Activated CD4-positive, alpha-beta T cell treated with anti-CD3 and anti-CD28 coated beads, Interleukin-2, amount 50 U/mL, for 1 hour (primary cell): ENCODE results near the gene MBTD1.
"Not testable (repeated sequence)": the region's sequence is repeated elsewhere in the genome, so short reads cannot be mapped to it uniquely, and the experiment has no call there.

Source experiments
- DNase-seq: peaks from one replicate; pipeline ENCODE4 v3.0.0-alpha.2; 2020

The MBTD1 gene

GRCh38 chr17:51185763-51186332, 74.0 kb downstream of the MBTD1 start:
- no peak for DNase-seq

- no peak for DNase-seq
These were observed 75.7 kb downstream of the MBTD1 start for GRCh38 chr17:51184124-51184523.

- no peak for DNase-seq
These were observed 79.4 kb downstream of the MBTD1 start for GRCh38 chr17:51180486-51180885.

- DNase-seq: not testable (repeated sequence)
These were observed 87.8 kb downstream of the MBTD1 start for GRCh38 chr17:51172030-51172429.

- DNase-seq: no peak
These were observed 89.1 kb downstream of the MBTD1 start for GRCh38 chr17:51170736-51171135.

- no peak for DNase-seq
These were observed 90.5 kb downstream of the MBTD1 start for GRCh38 chr17:51169340-51169739.

GRCh38 chr17:51166987-51167931, 92.6 kb downstream of the MBTD1 start:
- peak; percentile 57 for DNase-seq

- peak; percentile 40 for DNase-seq
These were observed 93.5 kb downstream of the MBTD1 start, which contains the start of gene NME2 for GRCh38 chr17:51166198-51166986. TSS of gene NME2 (plus strand) at chr17:51166411. CDS start at chr17:51166831, 420 bp downstream.

GRCh38 chr17:51165680-51166197, 94.1 kb downstream of the MBTD1 start:
- DNase-seq: peak; percentile 11

GRCh38 chr17:51164911-51165679, 94.8 kb downstream of the MBTD1 start:
- no peak for DNase-seq

- no peak for DNase-seq
These were observed 98.3 kb downstream of the MBTD1 start for GRCh38 chr17:51161541-51161940.

- no peak for DNase-seq
These were observed 100.2 kb downstream of the MBTD1 start for GRCh38 chr17:51159604-51160003.

GRCh38 chr17:51155416-51155815, 104.4 kb downstream of the MBTD1 start:
- no peak for DNase-seq

GRCh38 chr17:51154176-51154575, 105.7 kb downstream of the MBTD1 start:
- no peak for DNase-seq

GRCh38 chr17:51153210-51154072, 106.4 kb downstream of the MBTD1 start, which contains the start of gene NME1:
TSS of gene NME1 (plus strand) at chr17:51153559. CDS start at chr17:51155655, 2,096 bp downstream.
- DNase-seq: peak; percentile 96

- no peak for DNase-seq
These were observed 107.1 kb downstream of the MBTD1 start for GRCh38 chr17:51152766-51153209.

GRCh38 chr17:51150932-51151331, 108.9 kb downstream of the MBTD1 start:
- no peak for DNase-seq

GRCh38 chr17:51149163-51149562, 110.7 kb downstream of the MBTD1 start:
- DNase-seq: no peak

- DNase-seq: no peak
These were observed 112.2 kb downstream of the MBTD1 start for GRCh38 chr17:51147650-51148049.

- DNase-seq: no peak
These were observed 115.4 kb downstream of the MBTD1 start for GRCh38 chr17:51144266-51145022.
